HepG2 (cell line): ENCODE measurements around the gene PWP2. TPM values are rescaled to one million over a fixed set of nuclear protein-coding genes. Genes with fewer than 3 reads are reported as not detected.
"Not testable (repeated sequence)": the region's sequence is repeated elsewhere in the genome, so short reads cannot be mapped to it uniquely, and the experiment has no call there.

Experiments
- ATAC-seq: fragments of 200-7000 bp; cut with Tn5 transposase; 3 replicates; pipeline ENCODE4 v1.9.1; 2020; ENCODE audit warnings: mild to moderate bottlenecking, moderate library complexity
- BruUV-seq: library from RNA; stranded (reverse); fragments of 400-500 nt; replicated peaks from 2 replicates; lab custom pipeline; 2021; lab: Mats Ljungman, UMichigan
- CTCF ChIA-PET: fragments of 300-600 bp; formaldehyde crosslinking; extraction: SDS; loops from one replicate; lab custom pipeline; 2021; ENCODE audit warnings: low total read pairs, inconsistent platforms, low intra/inter-chr PET ratio; lab: Yijun Ruan, JAX
- POLR2A ChIA-PET: fragments of 350-600 bp; sonication (Branson Sonifier 250); formaldehyde crosslinking; loops from one replicate; lab custom pipeline; 2020; ENCODE audit warnings: antibody characterized with exemption, inconsistent platforms; lab: Yijun Ruan, JAX
- DNase-seq: peaks from one replicate; pipeline ENCODE4 v3.0.0-alpha.2; 2015; ENCODE audit warnings: low spot score
- FAIRE-seq: peaks from 3 replicates; lab custom pipeline; 2011; peaks lifted over from hg19 to GRCh38; lab: Jason Lieb, UNC
- H2AFZ ChIP-seq: one replicate; pipeline ENCODE4 v1.6.1; 2011; ENCODE audit warnings: low read length, inconsistent platforms
- H3K27ac ChIP-seq: fragments of 300-600 bp; 3 replicates; pipeline ENCODE4 v1.8.0; 2011; ENCODE audit warnings: mixed run types, mild to moderate bottlenecking, mixed read lengths, low read length, inconsistent platforms; ENCODE audit not compliant: insufficient read depth; ENCODE audit errors: extremely low read length
- H3K27me3 ChIP-seq, 2 experiments: fragments of 200-600 bp in 1 of 2; 2 replicates in 1 of 2; 3 replicates in 1 of 2; pipeline versions ENCODE4 v1.6.0 to v1.8.0; 2011; ENCODE audit warnings: low read length in 2 of 2, mild to moderate bottlenecking in 2 of 2, moderate library complexity in 2 of 2, inconsistent platforms in 1 of 2; ENCODE audit not compliant: insufficient read depth in 2 of 2, control insufficient read depth in 1 of 2
- H3K36me3 ChIP-seq, 2 experiments: fragments of 200-600 bp in 1 of 2; replicated peaks in 1 of 2; 2 replicates in 1 of 2; 3 replicates in 1 of 2; pipeline versions ENCODE4 v1.5.1 to v1.8.0; 2011; ENCODE audit warnings: low read length in 2 of 2, inconsistent platforms in 1 of 2; ENCODE audit not compliant: insufficient read depth in 2 of 2, control insufficient read depth in 1 of 2
- H3K4me1 ChIP-seq: 2 replicates; pipeline ENCODE4 v1.5.1; 2012; ENCODE audit warnings: low read length, inconsistent platforms; ENCODE audit not compliant: insufficient read depth
- H3K4me2 ChIP-seq: 2 replicates; pipeline ENCODE4 v1.6.0; 2011; ENCODE audit warnings: low read depth, low read length, inconsistent platforms
- H3K4me3 ChIP-seq, 3 experiments: fragments of 200-600 bp in 1 of 3; sonication (generic), shearing (Covaris generic) in 1 of 3; replicated peaks in 1 of 3; 2 replicates each; pipeline ENCODE4 v1.5.1; 2011 to 2016; ENCODE audit warnings: low read length in 3 of 3, inconsistent platforms in 2 of 3, low read depth in 2 of 3, mild to moderate bottlenecking in 2 of 3, control low read depth in 1 of 3, mixed read lengths in 1 of 3; ENCODE audit not compliant: insufficient read depth in 1 of 3
- H3K79me2 ChIP-seq: one replicate; pipeline ENCODE4 v1.6.1; 2011; ENCODE audit warnings: low read length, inconsistent platforms; ENCODE audit not compliant: insufficient read depth
- H3K9ac ChIP-seq: 2 replicates; pipeline ENCODE4 v1.6.0; 2011; ENCODE audit warnings: mild to moderate bottlenecking, low read depth, low read length, inconsistent platforms; ENCODE audit not compliant: insufficient read depth
- H3K9me3 ChIP-seq: 2 replicates; pipeline ENCODE4 v1.5.1; 2012; ENCODE audit warnings: mild to moderate bottlenecking, low read length
- H4K20me1 ChIP-seq: 2 replicates; pipeline ENCODE4 v1.6.0; 2011; ENCODE audit warnings: inconsistent platforms, mild to moderate bottlenecking, low read length, moderate library complexity; ENCODE audit not compliant: insufficient read depth
- HNF4A ChIP-seq: sonication (generic); formaldehyde crosslinking; IDR thresholded peaks from 2 replicates; pipeline ENCODE4 v1.4.0; 2020; ENCODE audit warnings: missing genetic modification reagents
- NR2F6 ChIP-seq, 2 experiments: IDR thresholded peaks; 2 replicates each; pipeline ENCODE4 v1.6.1; 2016; ENCODE audit warnings: antibody characterized with exemption in 1 of 2, mild to moderate bottlenecking in 1 of 2
- RARA ChIP-seq: IDR thresholded peaks from 2 replicates; pipeline ENCODE4 v1.6.1; 2016; ENCODE audit warnings: missing genetic modification reagents, missing compliant biosample characterization
- WGBS: methylation state at CpG from one replicate; pipeline ENCODE4 v1.1.6; 2017; ENCODE audit warnings: low lambda C conversion rate; 5-methylcytosine and 5-hydroxymethylcytosine counted together
- in situ Hi-C: cut with HindIII; loops from 2 replicates; pipeline ENCODE4 v1.10.0; 2017; ENCODE audit warnings: low pct_unique_long_range_greater_than_20kb; ENCODE audit not compliant: extremely low pct_ligation_motif_present
- intact Hi-C: fragments of 100-400 bp; cut with micrococcal nuclease; formaldehyde crosslinking; loops from one replicate; pipeline ENCODE4 v1.10.0; 2022; ENCODE audit not compliant: unreplicated experiment
- polyA plus RNA-seq, 8 experiments: library from polyadenylated mRNA; depleted of rRNA in 3 of 8; stranded (reverse) in 7 of 8; unstranded in 1 of 8; fragments of >200 nt; fragmentation: Illumina TruSeq in 4 of 8; extraction: Trizol in 4 of 8; gene quantifications; 2 replicates each; pipeline versions ENCODE4 v1.2.1 to v1.2.3, GENCODE V29; 2011 to 2016; ENCODE audit warnings: low read depth in 4 of 8, missing spikeins in 1 of 8, mixed read lengths in 1 of 8; ENCODE audit not compliant: insufficient read depth in 1 of 8
- total RNA-seq, 5 experiments: library from RNA; depleted of rRNA; stranded (reverse); fragments of >200 nt; fragmentation: Illumina TruSeq; extraction: Trizol; gene quantifications; 2 replicates each; pipeline ENCODE4 v1.2.3, GENCODE V29; 2016; ENCODE audit warnings: low read depth in 1 of 5

The PWP2 gene
- total and polyA plus RNA-seq, 2 of the 13 experiments (the other 11 are each of a cell fraction or from before 2014, with no cell fraction given): 7.7 to 17.0 TPM

- H3K4me3 ChIP-seq; DNase-seq; H4K20me1 ChIP-seq; H3K27ac ChIP-seq; H3K27me3 ChIP-seq; H2AFZ ChIP-seq; intact Hi-C loops; H3K4me1 ChIP-seq; POLR2A ChIA-PET; H3K4me2 ChIP-seq; BruUV-seq; H3K79me2 ChIP-seq; H3K9me3 ChIP-seq; H3K36me3 ChIP-seq; in situ Hi-C loops; CTCF ChIA-PET; H3K9ac ChIP-seq; TF ChIP-seq NR2F6 (IDR thresholded peaks at IDR 0.05): not testable (repeated sequence)
- ATAC-seq (peak; percentile 77), FAIRE-seq (peak; percentile 32)
- WGBS: no CpG with 5 or more reads among the region's 14 CpGs
- TF ChIP-seq HNF4A (CRISPR knock-in tag) (0 out of 2 replicates have a peak, but pooled peaks have one; percentile 15), NR2F6 (CRISPR knock-in tag; IDR thresholded peaks at IDR 0.05) (0 out of 2 replicates have a peak, but pooled peaks have one; percentile 11), RARA (peak; percentile 48; the same call in 1 of the 2 replicates)
Observed at GRCh38 chr21:44176127-44176526, 68.9 kb downstream of the PWP2 start.

Other genes starting within 250 kb of the PWP2 start
- gene AGPAT3, start 242.2 kb upstream of the PWP2 start, total RNA-seq (2016; rRNA removed; fragmentation: Illumina TruSeq; extraction: Trizol): 46.8 and 54.4 TPM in 2 replicates
- gene AGPAT3, start 242.2 kb upstream of the PWP2 start, polyA plus RNA-seq (2011; rRNA removed): 32.2 and 40.5 TPM in 2 replicates
- 15.2 and 16.5 TPM in 2 replicates for gene TRAPPC10, start 95.1 kb upstream of the PWP2 start, total RNA-seq (2016; rRNA removed; fragmentation: Illumina TruSeq; extraction: Trizol)
- 10.6 TPM in 2 replicates for gene TRAPPC10, start 95.1 kb upstream of the PWP2 start, polyA plus RNA-seq (2011; rRNA removed)
- gene GATD3, start 26.3 kb downstream of the PWP2 start, total RNA-seq (2016; rRNA removed; fragmentation: Illumina TruSeq; extraction: Trizol): 25.7 and 38.9 TPM in 2 replicates
- gene GATD3, start 26.3 kb downstream of the PWP2 start, polyA plus RNA-seq (2011; rRNA removed): 24.2 and 31.8 TPM in 2 replicates
- gene ICOSLG, start 133.5 kb downstream of the PWP2 start, total RNA-seq (2016; rRNA removed; fragmentation: Illumina TruSeq; extraction: Trizol): 0.45 and 0.51 TPM in 2 replicates
- gene ICOSLG, start 133.5 kb downstream of the PWP2 start, polyA plus RNA-seq (2011; rRNA removed): 1.3 and 2.9 TPM in 2 replicates
- gene DNMT3L, start 154.5 kb downstream of the PWP2 start, total RNA-seq (2016; rRNA removed; fragmentation: Illumina TruSeq; extraction: Trizol): 1.7 TPM in 1 of 2 replicates, not detected in the other
- gene DNMT3L, start 154.5 kb downstream of the PWP2 start, polyA plus RNA-seq (2011; rRNA removed): 0.75 and 1.4 TPM in 2 replicates
- gene AIRE, start 178.5 kb downstream of the PWP2 start, total RNA-seq (2016; rRNA removed; fragmentation: Illumina TruSeq; extraction: Trizol): not detected in 2 replicates
- not detected in 2 replicates for gene AIRE, start 178.5 kb downstream of the PWP2 start, polyA plus RNA-seq (2011; rRNA removed)
- gene PFKL, start 192.7 kb downstream of the PWP2 start, total RNA-seq (2016; rRNA removed; fragmentation: Illumina TruSeq; extraction: Trizol): 87.6 and 106 TPM in 2 replicates
- 92.8 and 113 TPM in 2 replicates for gene PFKL, start 192.7 kb downstream of the PWP2 start, polyA plus RNA-seq (2011; rRNA removed)
- 13.1 and 20.1 TPM in 2 replicates for gene CFAP410, start 232.0 kb downstream of the PWP2 start, total RNA-seq (2016; rRNA removed; fragmentation: Illumina TruSeq; extraction: Trizol)
- gene CFAP410, start 232.0 kb downstream of the PWP2 start, polyA plus RNA-seq (2011; rRNA removed): 8.0 and 13.1 TPM in 2 replicates
- gene TRPM2, start 246.2 kb downstream of the PWP2 start, total RNA-seq (2016; rRNA removed; fragmentation: Illumina TruSeq; extraction: Trizol): 0.07 TPM in 1 of 2 replicates, not detected in the other
- 0.09 and 0.20 TPM in 2 replicates for gene TRPM2, start 246.2 kb downstream of the PWP2 start, polyA plus RNA-seq (2011; rRNA removed)